SK-N-SH treated with all-trans-retinoic acid at 6 μM for 48 hours (cell line): ENCODE data around the gene DIRAS1.

Experiments
- ATAC-seq: fragments of 200-7000 bp; cut with Tn5 transposase; 3 replicates; pipeline ENCODE4 v1.9.1; 2020; ENCODE audit warnings: mild to moderate bottlenecking, moderate library complexity
- ARNTL ChIP-seq: fragments of 450-650 bp; formaldehyde crosslinking; IDR thresholded peaks from 2 replicates; pipeline ENCODE4 v1.5.0; 2020; ENCODE audit warnings: low read depth, mild to moderate bottlenecking, moderate library complexity, borderline replicate concordance
- CREB5 ChIP-seq: fragments of 250-450 bp; sonication (Bioruptor Pico); IDR thresholded peaks from 2 replicates; pipeline ENCODE4 v1.5.1; 2020; ENCODE audit warnings: low read depth, mild to moderate bottlenecking, moderate library complexity
- CSRNP3 ChIP-seq: fragments of 250-450 bp; sonication (Bioruptor Pico); IDR thresholded peaks from 2 replicates; pipeline ENCODE4 v1.5.1; 2021; ENCODE audit warnings: mild to moderate bottlenecking, moderate library complexity
- GLIS3 ChIP-seq: fragments of 250-450 bp; sonication (Bioruptor Pico); IDR thresholded peaks from 2 replicates; pipeline ENCODE4 v1.5.0; 2020; ENCODE audit warnings: mild to moderate bottlenecking, moderate library complexity
- ISL1 ChIP-seq: fragments of 250-450 bp; sonication (Bioruptor Pico); IDR thresholded peaks from 2 replicates; pipeline ENCODE4 v2.1.2; 2022; ENCODE audit warnings: mild to moderate bottlenecking, moderate library complexity
- OSR1 ChIP-seq: fragments of 250-450 bp; sonication (Bioruptor Pico); IDR thresholded peaks from 2 replicates; pipeline ENCODE4 v1.8.0; 2022; ENCODE audit warnings: moderate library complexity, mild to moderate bottlenecking, inconsistent platforms
- PPARA ChIP-seq: fragments of 250-450 bp; sonication (Bioruptor Pico); IDR thresholded peaks from 2 replicates; pipeline ENCODE4 v1.5.0; 2020; ENCODE audit warnings: mild to moderate bottlenecking, borderline replicate concordance
- SNAI2 ChIP-seq: fragments of 250-450 bp; sonication (Bioruptor Pico); IDR thresholded peaks from 2 replicates; pipeline ENCODE4 v1.5.0; 2020; ENCODE audit warnings: mild to moderate bottlenecking, moderate library complexity
- TOX ChIP-seq: fragments of 250-450 bp; sonication (Bioruptor Pico); IDR thresholded peaks from 2 replicates; pipeline ENCODE4 v1.8.0; 2021; ENCODE audit warnings: mild to moderate bottlenecking, moderate library complexity, borderline replicate concordance
- TSHZ2 ChIP-seq: fragments of 250-450 bp; sonication (Bioruptor Pico); IDR thresholded peaks from 2 replicates; pipeline ENCODE4 v1.5.0; 2020; ENCODE audit warnings: mild to moderate bottlenecking, moderate library complexity
- ZC3H10 ChIP-seq: fragments of 250-450 bp; sonication (Bioruptor Pico); IDR thresholded peaks from 2 replicates; pipeline ENCODE4 v1.5.1; 2021; ENCODE audit warnings: mild to moderate bottlenecking, moderate library complexity
- ZFP30 ChIP-seq: fragments of 450-650 bp; formaldehyde crosslinking; IDR thresholded peaks from 2 replicates; pipeline ENCODE4 v1.5.0; 2022; ENCODE audit warnings: mild to moderate bottlenecking, moderate library complexity
- ZNF565 ChIP-seq: fragments of 450-650 bp; formaldehyde crosslinking; conservative IDR thresholded peaks from 2 replicates; pipeline ENCODE4 v1.5.0; 2020; ENCODE audit warnings: low read depth, mild to moderate bottlenecking, moderate library complexity
- ZNF70 ChIP-seq: fragments of 450-650 bp; formaldehyde crosslinking; IDR thresholded peaks from 2 replicates; pipeline ENCODE4 v1.5.0; 2020; ENCODE audit warnings: mild to moderate bottlenecking, moderate library complexity
- ZNF8 ChIP-seq: fragments of 450-650 bp; formaldehyde crosslinking; IDR thresholded peaks from 2 replicates; pipeline ENCODE4 v1.5.0; 2020; ENCODE audit warnings: mild to moderate bottlenecking, moderate library complexity
- TF ChIP-seq, protein P1 (sequence below): fragments of 250-450 bp; sonication (Bioruptor Pico); IDR thresholded peaks from 2 replicates; pipeline ENCODE4 v1.8.0; 2020; ENCODE audit warnings: mild to moderate bottlenecking, moderate library complexity, borderline replicate concordance
- TF ChIP-seq, protein P2 (sequence below): fragments of 250-450 bp; sonication (Bioruptor Pico); IDR thresholded peaks from 2 replicates; pipeline ENCODE4 v1.8.0; 2021; ENCODE audit warnings: low read depth, mild to moderate bottlenecking, moderate library complexity, borderline replicate concordance

The DIRAS1 gene

DNA sequence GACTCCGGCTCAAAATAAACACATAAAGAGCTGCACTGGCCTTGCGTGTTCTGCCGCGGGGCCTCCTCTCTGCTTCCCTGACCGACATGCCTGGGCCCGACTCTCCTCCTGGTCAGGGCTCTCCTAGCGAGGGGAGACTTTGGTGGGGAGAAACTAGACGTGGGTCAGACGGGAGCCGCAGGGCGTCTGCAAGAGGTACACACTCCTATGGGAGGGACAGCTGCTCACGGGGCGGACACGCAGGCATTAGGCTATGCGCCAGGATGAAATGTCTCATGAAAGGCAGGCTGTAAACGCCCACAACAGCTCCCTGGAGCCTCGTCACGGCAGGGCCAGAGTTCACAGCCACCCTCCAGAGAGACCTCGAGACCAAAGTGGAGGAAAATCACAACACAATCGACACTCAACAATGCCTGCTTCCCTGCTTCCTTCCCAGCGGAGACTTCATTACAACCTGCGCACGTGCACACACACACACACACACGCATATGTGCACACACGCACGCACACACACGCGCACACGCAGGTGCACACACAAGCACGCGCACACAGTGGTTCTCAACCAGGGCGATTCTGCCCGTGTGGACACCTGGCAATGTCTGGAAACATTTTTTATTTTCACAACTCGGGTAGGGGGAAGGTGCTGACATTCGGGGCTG lies 12.9 kb upstream of the DIRAS1 start (continued):
- TF ChIP-seq PPARA (CRISPR knock-in tag) (no peak), ARNTL (CRISPR knock-in tag) (no peak), ISL1 (CRISPR knock-in tag) (no peak), ZNF565 (CRISPR knock-in tag) (no peak)

- ATAC-seq, result no peak
- TF ChIP-seq, protein P1, sequence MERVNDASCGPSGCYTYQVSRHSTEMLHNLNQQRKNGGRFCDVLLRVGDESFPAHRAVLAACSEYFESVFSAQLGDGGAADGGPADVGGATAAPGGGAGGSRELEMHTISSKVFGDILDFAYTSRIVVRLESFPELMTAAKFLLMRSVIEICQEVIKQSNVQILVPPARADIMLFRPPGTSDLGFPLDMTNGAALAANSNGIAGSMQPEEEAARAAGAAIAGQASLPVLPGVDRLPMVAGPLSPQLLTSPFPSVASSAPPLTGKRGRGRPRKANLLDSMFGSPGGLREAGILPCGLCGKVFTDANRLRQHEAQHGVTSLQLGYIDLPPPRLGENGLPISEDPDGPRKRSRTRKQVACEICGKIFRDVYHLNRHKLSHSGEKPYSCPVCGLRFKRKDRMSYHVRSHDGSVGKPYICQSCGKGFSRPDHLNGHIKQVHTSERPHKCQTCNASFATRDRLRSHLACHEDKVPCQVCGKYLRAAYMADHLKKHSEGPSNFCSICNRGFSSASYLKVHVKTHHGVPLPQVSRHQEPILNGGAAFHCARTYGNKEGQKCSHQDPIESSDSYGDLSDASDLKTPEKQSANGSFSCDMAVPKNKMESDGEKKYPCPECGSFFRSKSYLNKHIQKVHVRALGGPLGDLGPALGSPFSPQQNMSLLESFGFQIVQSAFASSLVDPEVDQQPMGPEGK, result no peak
- TF ChIP-seq CREB5 (CRISPR knock-in tag) (no peak), SNAI2 (CRISPR knock-in tag) (no peak), ZFP30 (CRISPR knock-in tag) (no peak), ZC3H10 (CRISPR knock-in tag) (no peak), GLIS3 (CRISPR knock-in tag) (no peak)
- TF ChIP-seq, protein P2, sequence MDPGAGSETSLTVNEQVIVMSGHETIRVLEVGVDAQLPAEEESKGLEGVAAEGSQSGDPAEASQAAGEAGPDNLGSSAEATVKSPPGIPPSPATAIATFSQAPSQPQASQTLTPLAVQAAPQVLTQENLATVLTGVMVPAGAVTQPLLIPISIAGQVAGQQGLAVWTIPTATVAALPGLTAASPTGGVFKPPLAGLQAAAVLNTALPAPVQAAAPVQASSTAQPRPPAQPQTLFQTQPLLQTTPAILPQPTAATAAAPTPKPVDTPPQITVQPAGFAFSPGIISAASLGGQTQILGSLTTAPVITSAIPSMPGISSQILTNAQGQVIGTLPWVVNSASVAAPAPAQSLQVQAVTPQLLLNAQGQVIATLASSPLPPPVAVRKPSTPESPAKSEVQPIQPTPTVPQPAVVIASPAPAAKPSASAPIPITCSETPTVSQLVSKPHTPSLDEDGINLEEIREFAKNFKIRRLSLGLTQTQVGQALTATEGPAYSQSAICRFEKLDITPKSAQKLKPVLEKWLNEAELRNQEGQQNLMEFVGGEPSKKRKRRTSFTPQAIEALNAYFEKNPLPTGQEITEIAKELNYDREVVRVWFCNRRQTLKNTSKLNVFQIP, result no peak
Measured at GRCh38 chr19:2732883-2733282, 11.7 kb upstream of the DIRAS1 start.

- TF ChIP-seq ZNF8 (CRISPR knock-in tag), result no peak
- TF ChIP-seq PPARA (CRISPR knock-in tag), result no peak
- TF ChIP-seq ZNF70, result no peak
- TF ChIP-seq ZNF565 (CRISPR knock-in tag), result no peak
- TF ChIP-seq TOX (CRISPR knock-in tag), result no peak
- TF ChIP-seq TSHZ2 (CRISPR knock-in tag), result no peak
- TF ChIP-seq OSR1 (CRISPR knock-in tag), result no peak
- TF ChIP-seq SNAI2 (CRISPR knock-in tag), result no peak
- TF ChIP-seq ZC3H10 (CRISPR knock-in tag), result no peak
- TF ChIP-seq CSRNP3 (CRISPR knock-in tag), result no peak
- no peak for TF ChIP-seq ARNTL (CRISPR knock-in tag)
- ATAC-seq, result no peak
Measured at GRCh38 chr19:2732157-2732725, 11.1 kb upstream of the DIRAS1 start.
